Pancreas (tissue), 10 donors: ENCODE data around the gene MFSD12. TPM values are rescaled to one million over a fixed set of nuclear protein-coding genes. Genes with fewer than 3 reads are reported as not detected.

Experiments used
- ATAC-seq, 4 donors: fragments of 200-7000 bp; cut with Tn5 transposase; one replicate each; pipeline versions ENCODE4 v1.8.0 to v1.9.1; 2020; ENCODE audit warnings: mild to moderate bottlenecking in 4 of 4, moderate library complexity in 4 of 4
- DNase-seq, 6 donors: peaks; one replicate each; pipeline ENCODE4 v3.0.0-alpha.2; 2020
- FAIRE-seq: peaks from 2 replicates; lab custom pipeline; 2012; peaks lifted over from hg19 to GRCh38; lab: Jason Lieb, UNC
- H3K27ac ChIP-seq, 4 donors: fragments of 200-600 bp; sonication (generic); 1 replicate in 3 of 4; 2 replicates in 1 of 4; pipeline versions ENCODE4 v1.5.0 to v1.8.0; 2020
- H3K27me3 ChIP-seq, 4 donors: fragments of 200-600 bp; one replicate each; pipeline ENCODE4 v1.8.0; 2021
- H3K36me3 ChIP-seq, 3 donors: fragments of 200-600 bp; sonication (generic) in 1 of 3; one replicate each; pipeline versions ENCODE4 v1.5.0 to v1.8.0; 2020 to 2021
- H3K4me1 ChIP-seq, 3 donors: fragments of 200-600 bp; one replicate each; pipeline ENCODE4 v1.8.0; 2021
- H3K4me3 ChIP-seq, 4 donors: fragments of 200-600 bp; sonication (generic) in 2 of 4; one replicate each; pipeline versions ENCODE4 v1.5.0 to v1.8.0; 2020 to 2021
- H3K9me3 ChIP-seq, 4 donors: fragments of 200-600 bp; one replicate each; pipeline ENCODE4 v1.8.0; 2021
- CTCF ChIP-seq, 4 donors: fragments of 200-600 bp; sonication (generic) in 3 of 4; IDR thresholded peaks; one replicate each; pipeline versions ENCODE4 v1.5.0 to v1.8.0; 2021; ENCODE audit warnings: antibody characterized with exemption in 4 of 4
- WGBS, 2 donors: extraction: QIAGEN DNeasy Blood & Tissue Kit; methylation state at CpG; one replicate each; pipeline ENCODE4 v1.1.7; 2013; 5-methylcytosine and 5-hydroxymethylcytosine counted together
- intact Hi-C, 3 donors: fragments of 100-400 bp; cut with DNase I; formaldehyde crosslinking; loops; one replicate each; pipeline versions ENCODE4 v1.11.1 to v1.14.2; 2022
- polyA plus RNA-seq, 2 donors: library from polyadenylated mRNA; stranded (reverse); fragments of 200-250 nt; gene quantifications; one replicate each; pipeline ENCODE4 v1.2.3, GENCODE V29; 2013
- total RNA-seq, 6 donors: library from RNA; stranded (reverse); fragmentation: NEBNext Ultra II Directional in 4 of 6; extraction: Animal tissue kit (Norgen Biotek cat#: 25700) in 4 of 6; gene quantifications; one replicate each; pipeline versions ENCODE4 v1.2.1 to v1.2.4, GENCODE V29; 2021 to 2023
- donor health status: healthy with polysubstance abuse.
- donor health status: DM: no; HTN: no; CAD: no; lungs with moderate emphysema.
- donor health status: DM: no; HTN: no; CAD: no.
- donor health status: control.
- donor health status: control.
- donor health status: Bipolar disorder and iron deficiency.
- donor health status: DM: yes; HTN: yes; CAD: no.
- donor health status: DM: no; HTN: no; CAD: no.
- donor health status: DM: no; HTN: no; CAD: no.
- donor health status: DM: yes; HTN: yes; CAD: no.

The MFSD12 gene
- total and polyA plus RNA-seq, 8 donors: 24.8 to 53.8 (median 39.2) TPM

- no peak overlapping the region for H3K4me3 ChIP-seq
- WGBS, 2 donors: 86 to 87% methylated on average over 43 to 47 of the region's 47 CpGs
- FAIRE-seq (no peak), DNase-seq (peak in 2 of 6 donors; percentile 59 to 84), ATAC-seq (peak in 1 of 4 donors; percentile 10)
- H3K36me3 ChIP-seq: no peaks in the 10 kb centered on the region
- H3K4me1 ChIP-seq: no peaks in the 10 kb centered on the region
- no peak overlapping the region for H3K27ac ChIP-seq
- intact Hi-C loops: no loop called here
- TF ChIP-seq CTCF (IDR thresholded peaks at IDR 0.05): no peak
- H3K9me3 ChIP-seq: no peaks in the 10 kb centered on the region
- H3K27me3 ChIP-seq: no peaks in the 10 kb centered on the region
Observed at GRCh38 chr19:3543150-3544057, 14.0 kb downstream of the MFSD12 start.

- 100% methylated on average over 1 of the region's 1 CpG for WGBS, 2 donors
- no peak for TF ChIP-seq CTCF (IDR thresholded peaks at IDR 0.05)
- Histone ChIP-seq H3K9me3 (no peaks in the 10 kb centered on the region), H3K27ac (no peak overlapping the region), H3K4me3 (no peak overlapping the region), H3K4me1 (no peaks in the 10 kb centered on the region), H3K27me3 (no peaks in the 10 kb centered on the region), H3K36me3 (peaks cover 0 to 10% (median 9%) of the 10 kb centered on the region in 3 donors)
- FAIRE-seq: no peak
- no peak for DNase-seq
- intact Hi-C loops: no loop called here
- ATAC-seq: no peak
Observed at GRCh38 chr19:3539756-3540118, 17.6 kb downstream of the MFSD12 start.

GRCh38 chr19:3538965-3539755, 18.2 kb downstream of the MFSD12 start, which contains the start of gene TEKTIP1:
TEKTIP1 (plus strand) TSS chr19:3539174; CDS start chr19:3539178, 4 bp downstream.
- no peak for FAIRE-seq
- DNase-seq: peak in 2 of 6 donors; percentile 30 to 55
- H3K27ac ChIP-seq: no peak within 1 kb of the TSS

GRCh38 chr19:3538258-3538929, 19.0 kb downstream of the MFSD12 start:
- Histone ChIP-seq H3K27ac (no peak overlapping the region), H3K4me1 (no peaks in the 10 kb centered on the region), H3K9me3 (no peaks in the 10 kb centered on the region), H3K4me3 (no peak overlapping the region), H3K27me3 (no peaks in the 10 kb centered on the region), H3K36me3 (peaks cover 0 to 22% (median 10%) of the 10 kb centered on the region in 3 donors)
- WGBS, 2 donors: 81 to 84% methylated on average over 23 to 25 of the region's 25 CpGs
- ATAC-seq: no peak
- DNase-seq: peak in 1 of 6 donors; percentile 45
- no peak for FAIRE-seq
- intact Hi-C loops: no loop called here
- no peak for TF ChIP-seq CTCF (IDR thresholded peaks at IDR 0.05)

More at GRCh38 chr19:3538965-3539755, 18.2 kb downstream of the MFSD12 start, which contains the start of gene TEKTIP1:
- Histone ChIP-seq H3K36me3 (peaks cover 0 to 15% (median 10%) of the 10 kb centered on the region in 3 donors), H3K9me3 (no peaks in the 10 kb centered on the region), H3K4me1 (no peaks in the 10 kb centered on the region), H3K4me3 (no peak within 1 kb of the TSS), H3K27me3 (no peaks in the 10 kb centered on the region)
- intact Hi-C loops: no loop called here
- TF ChIP-seq CTCF (IDR thresholded peaks at IDR 0.05): no peak
- peak in 1 of 4 donors; percentile 5 for ATAC-seq
- WGBS, 2 donors: 68 to 70% methylated on average over 27 to 28 of the region's 28 CpGs
